A549 (cell line): ENCODE data around the gene IQGAP2. TPM values are rescaled to one million over a fixed set of nuclear protein-coding genes. Genes with fewer than 3 reads are reported as not detected.

Experiments used
- ATAC-seq, 2 experiments: fragments of 200-7000 bp in 1 of 2; fragments of >200 bp in 1 of 2; cut with Nextera tagmentation in 1 of 2; cut with Tn5 transposase in 1 of 2; 3 replicates each; pipeline versions ENCODE4 v1.8.0 to v1.9.1; 2018 to 2020; ENCODE audit warnings: mild to moderate bottlenecking in 1 of 2, moderate library complexity in 1 of 2
- CTCF ChIA-PET: fragments of 300-600 bp; sonication (Branson Sonifier 250); formaldehyde crosslinking; extraction: SDS; loops from one replicate; lab custom pipeline; 2021; ENCODE audit warnings: antibody characterized with exemption, inconsistent platforms; lab: Yijun Ruan, JAX
- POLR2A ChIA-PET: fragments of 350-600 bp; formaldehyde crosslinking; extraction: SDS; loops from one replicate; lab custom pipeline; 2021; ENCODE audit warnings: antibody characterized with exemption, inconsistent platforms; lab: Yijun Ruan, JAX
- DNase-seq, 2 experiments: peaks; one replicate each; pipeline versions ENCODE4 v3.0.0 to v3.0.0-alpha.2; 2011 to 2016; ENCODE audit warnings: low read depth in 1 of 2, low spot score in 1 of 2
- FAIRE-seq: peaks from 2 replicates; lab custom pipeline; 2011; peaks lifted over from hg19 to GRCh38; lab: Jason Lieb, UNC
- H3K27ac ChIP-seq, 2 experiments: fragments of >200 bp; sonication (Bioruptor Twin); formaldehyde crosslinking; 3 replicates each; pipeline ENCODE4 v1.5.1; 2016 to 2017
- H3K4me1 ChIP-seq: fragments of >200 bp; sonication (Bioruptor Twin); formaldehyde crosslinking; 3 replicates; pipeline ENCODE4 v1.6.1; 2016
- H3K4me2 ChIP-seq: fragments of >200 bp; sonication (Bioruptor Twin); formaldehyde crosslinking; 3 replicates; pipeline ENCODE4 v1.6.1; 2016
- H3K4me3 ChIP-seq: fragments of >200 bp; sonication (Bioruptor Twin); formaldehyde crosslinking; 3 replicates; pipeline ENCODE4 v1.5.1; 2016
- H3K9me3 ChIP-seq: fragments of >200 bp; sonication (Bioruptor Twin); formaldehyde crosslinking; 3 replicates; pipeline ENCODE4 v1.6.1; 2016
- BHLHE40 ChIP-seq: IDR thresholded peaks from 2 replicates; pipeline ENCODE4 v1.6.1; 2012; ENCODE audit warnings: low read depth, low read length, inconsistent platforms
- CBX8 ChIP-seq: fragments of 200-600 bp; sonication (generic); IDR thresholded peaks from 2 replicates; pipeline ENCODE4 v1.6.1; 2016
- CHD4 ChIP-seq: fragments of 200-600 bp; sonication (generic); IDR thresholded peaks from 2 replicates; pipeline ENCODE4 v1.6.1; 2016; ENCODE audit warnings: antibody characterized with exemption, mild to moderate bottlenecking, borderline replicate concordance
- EHF ChIP-seq: fragments of 250-450 bp; sonication (Bioruptor Pico); IDR thresholded peaks from 2 replicates; pipeline ENCODE4 v1.5.0; 2020; ENCODE audit warnings: mild to moderate bottlenecking
- EP300 ChIP-seq, 2 experiments: fragments of >200 bp; sonication (Bioruptor Twin); formaldehyde crosslinking; IDR thresholded peaks; 2 replicates in 1 of 2; 3 replicates in 1 of 2; pipeline ENCODE4 v1.6.1; 2016 to 2017
- FOSB ChIP-seq: fragments of 250-450 bp; sonication (Bioruptor Pico); IDR thresholded peaks from 2 replicates; pipeline ENCODE4 v1.5.0; 2020; ENCODE audit warnings: mild to moderate bottlenecking, moderate library complexity
- FOSL2 ChIP-seq, 2 experiments: fragments of 450-650 bp in 1 of 2; fragments of >200 bp in 1 of 2; sonication (Bioruptor Twin) in 1 of 2; formaldehyde crosslinking; IDR thresholded peaks; 2 replicates each; pipeline versions ENCODE4 v1.5.0 to v1.6.1; 2016 to 2020; ENCODE audit warnings: mild to moderate bottlenecking in 1 of 2, moderate library complexity in 1 of 2
- HDAC2 ChIP-seq: fragments of 200-600 bp; sonication (generic); IDR thresholded peaks from 2 replicates; pipeline ENCODE4 v1.6.1; 2016
- HOXA7 ChIP-seq: fragments of 250-450 bp; sonication (Bioruptor Pico); IDR thresholded peaks from 2 replicates; pipeline ENCODE4 v1.5.0; 2020; ENCODE audit warnings: mild to moderate bottlenecking, moderate library complexity
- JUNB ChIP-seq: fragments of >200 bp; sonication (Bioruptor Twin); formaldehyde crosslinking; IDR thresholded peaks from 2 replicates; pipeline ENCODE4 v1.6.1; 2016
- KDM5A ChIP-seq: fragments of 200-600 bp; sonication (generic); IDR thresholded peaks from 2 replicates; pipeline ENCODE4 v1.6.1; 2016; ENCODE audit warnings: antibody characterized with exemption, mild to moderate bottlenecking
- MAFK ChIP-seq: fragments of 450-650 bp; IDR thresholded peaks from 2 replicates; pipeline ENCODE4 v1.6.1; 2014; ENCODE audit not compliant: partially characterized antibody
- MYC ChIP-seq: IDR thresholded peaks from 2 replicates; pipeline ENCODE4 v1.6.1; 2012; ENCODE audit warnings: mild to moderate bottlenecking, inconsistent platforms, low read length, improper control_type of control experiment, borderline replicate concordance
- NPAS2 ChIP-seq: fragments of 250-450 bp; sonication (Bioruptor Pico); IDR thresholded peaks from 2 replicates; pipeline ENCODE4 v1.8.0; 2022; ENCODE audit warnings: mild to moderate bottlenecking, moderate library complexity, borderline replicate concordance
- POLR2AphosphoS2 ChIP-seq: conservative IDR thresholded peaks from 2 replicates; pipeline ENCODE4 v1.6.1; 2012; ENCODE audit warnings: low read length, improper control_type of control experiment, inconsistent platforms
- RCOR1 ChIP-seq: fragments of 150-350 bp; IDR thresholded peaks from 2 replicates; pipeline ENCODE4 v1.6.1; 2014; ENCODE audit warnings: antibody characterized with exemption, low read length, low read depth
- RFX5 ChIP-seq: fragments of 450-650 bp; IDR thresholded peaks from 2 replicates; pipeline ENCODE4 v1.7.1; 2014; ENCODE audit warnings: antibody characterized with exemption, mild to moderate bottlenecking, moderate library complexity
- SREBF2 ChIP-seq: fragments of 450-650 bp; IDR thresholded peaks from 2 replicates; pipeline ENCODE4 v1.6.1; 2014; ENCODE audit warnings: mild to moderate bottlenecking, moderate library complexity
- TFCP2L1 ChIP-seq: fragments of 250-450 bp; sonication (Bioruptor Pico); IDR thresholded peaks from 2 replicates; pipeline ENCODE4 v1.5.0; 2021; ENCODE audit warnings: mild to moderate bottlenecking
- TP53 ChIP-seq: fragments of 250-450 bp; sonication (Bioruptor Pico); IDR thresholded peaks from 2 replicates; pipeline ENCODE4 v1.5.0; 2021; ENCODE audit warnings: mild to moderate bottlenecking, moderate library complexity
- ZFP36 ChIP-seq: fragments of 450-650 bp; IDR thresholded peaks from 2 replicates; pipeline ENCODE4 v1.6.1; 2014; ENCODE audit warnings: borderline replicate concordance; ENCODE audit not compliant: partially characterized antibody
- ZNF302 ChIP-seq: fragments of 250-450 bp; sonication (Bioruptor Pico); IDR thresholded peaks from 2 replicates; pipeline ENCODE4 v1.9.0; 2021; ENCODE audit warnings: inconsistent platforms, mild to moderate bottlenecking, moderate library complexity
- ZSCAN20 ChIP-seq: fragments of 250-450 bp; sonication (Bioruptor Pico); IDR thresholded peaks from 2 replicates; pipeline ENCODE4 v1.8.0; 2022; ENCODE audit warnings: mild to moderate bottlenecking, moderate library complexity
- WGBS: methylation state at CpG from one replicate; pipeline ENCODE4 v1.1.6; 2017; ENCODE audit errors: missing lambda C conversion rate; 5-methylcytosine and 5-hydroxymethylcytosine counted together
- polyA plus RNA-seq, 4 experiments: library from polyadenylated mRNA; depleted of rRNA in 3 of 4; stranded (reverse); fragments of >200 nt; fragmentation: RNase III in 1 of 4; extraction: RNeasy Plus Mini Kit Qiagen cat#74134 plus additional on column Dnase treatment in 1 of 4; gene quantifications; 2 replicates in 3 of 4; 3 replicates in 1 of 4; pipeline ENCODE4 v1.2.3, GENCODE V29; 2011 to 2017
- TF ChIP-seq, protein P1 (sequence below): IDR thresholded peaks from 2 replicates; pipeline ENCODE4 v1.6.1; 2012
- TF ChIP-seq, protein P2 (sequence below): IDR thresholded peaks from 2 replicates; pipeline ENCODE4 v1.6.1; 2012; ENCODE audit warnings: low read depth, borderline replicate concordance
- TF ChIP-seq, protein P3 (sequence below): fragments of >200 bp; sonication (Bioruptor Twin); formaldehyde crosslinking; IDR thresholded peaks from 2 replicates; pipeline ENCODE4 v1.6.1; 2016
- TF ChIP-seq, protein P4 (sequence below): fragments of >200 bp; sonication (Bioruptor Twin); formaldehyde crosslinking; IDR thresholded peaks from 3 replicates; pipeline ENCODE4 v1.6.1; 2016
- TF ChIP-seq, protein P5 (sequence below): fragments of 250-450 bp; sonication (Bioruptor Pico); IDR thresholded peaks from 2 replicates; pipeline ENCODE4 v1.5.0; 2020; ENCODE audit warnings: low read depth, mild to moderate bottlenecking, moderate library complexity

Gene IQGAP2
- polyA plus RNA-seq, 2 of the 4 experiments (the other 2 are of a cell fraction), result 5.3 to 10.1 TPM

DNA sequence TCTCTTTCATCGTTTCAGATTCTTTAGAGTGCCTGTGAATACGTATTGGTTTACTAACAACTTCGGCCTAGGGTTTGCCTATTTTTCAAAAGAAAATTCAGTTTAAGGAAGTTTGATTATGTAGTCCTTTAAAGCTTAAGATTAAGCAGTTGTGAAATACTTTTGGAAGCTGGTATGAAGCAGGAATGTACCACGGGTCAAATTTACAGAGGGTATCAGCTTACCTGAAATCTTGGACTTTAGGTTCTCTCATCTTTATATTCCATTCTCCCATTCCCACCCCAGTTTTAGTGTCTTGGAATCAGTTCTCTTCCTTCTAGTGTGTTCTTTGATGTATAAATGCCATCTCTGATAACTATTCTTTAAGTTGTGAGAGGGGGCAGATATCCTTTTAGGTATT, 53.2 kb downstream of the IQGAP2 start:
- WGBS, result 51% methylated on average over 4 of the region's 4 CpGs
- FAIRE-seq, result no peak
- Histone ChIP-seq H3K9me3 (no peaks in the 10 kb centered on the region), H3K4me3 (no peak overlapping the region), H3K27ac (no peak overlapping the region; a peak in 1 of 6 replicates), H3K4me1 (peaks cover 23% of the 10 kb centered on the region), H3K4me2 (no peak overlapping the region)
- ChIA-PET POLR2A (no interaction called here), CTCF (no interaction called here)
- no peak for DNase-seq
- no peak for ATAC-seq
- no peak for TF ChIP-seq CHD4
- TF ChIP-seq, protein P1, sequence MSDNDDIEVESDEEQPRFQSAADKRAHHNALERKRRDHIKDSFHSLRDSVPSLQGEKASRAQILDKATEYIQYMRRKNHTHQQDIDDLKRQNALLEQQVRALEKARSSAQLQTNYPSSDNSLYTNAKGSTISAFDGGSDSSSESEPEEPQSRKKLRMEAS, result no peak
- TF ChIP-seq ZFP36, result no peak
- no peak for TF ChIP-seq HOXA7 (CRISPR knock-in tag)
- TF ChIP-seq, all 56 proteins: peak for 0

DNA sequence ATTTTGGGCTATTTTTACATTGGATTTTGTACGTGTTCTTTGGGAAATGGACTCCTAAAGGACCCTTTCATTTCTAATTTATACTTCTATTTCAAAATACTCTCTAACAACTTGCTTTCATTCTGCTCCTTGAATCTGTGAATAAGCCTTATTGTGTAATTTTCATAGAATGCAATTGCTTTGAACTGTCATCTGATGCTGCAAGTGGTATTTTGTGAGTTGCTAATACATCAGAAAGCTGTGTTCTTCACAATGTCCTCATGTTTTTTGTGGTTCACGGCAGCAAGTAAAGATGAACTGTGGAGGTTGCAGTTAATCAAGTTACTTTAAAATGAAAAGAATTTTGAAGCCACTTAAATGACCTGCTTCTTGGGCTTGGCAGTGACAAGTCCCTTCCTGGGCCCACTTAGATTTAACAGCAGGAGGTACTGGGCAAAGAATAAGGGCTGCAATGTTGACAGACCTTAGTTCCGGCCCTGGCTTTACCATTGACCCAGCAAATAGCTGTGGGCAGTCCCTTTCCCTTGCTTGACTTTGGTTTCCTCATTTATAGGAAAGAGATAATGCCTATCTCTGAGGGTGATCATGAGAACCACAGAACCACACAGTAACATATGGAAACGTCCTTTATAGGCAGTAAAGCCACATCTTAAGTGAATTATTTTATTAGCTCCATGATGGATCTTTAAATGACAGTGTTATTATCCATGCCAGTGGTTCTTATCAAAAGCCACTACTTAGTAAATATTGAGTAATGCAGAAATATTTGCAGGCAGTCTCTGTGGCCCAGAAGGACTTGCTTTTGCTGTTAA, 54.8 kb downstream of the IQGAP2 start:
- peak overlapping the region; percentile 35 for H3K4me2 ChIP-seq
- ChIA-PET POLR2A (no interaction called here), CTCF (no interaction called here)
- peak overlapping the region; percentile 32 to 33; a peak in 3 of 6 replicates for H3K27ac ChIP-seq
- no peak; a peak in 1 of 6 replicates for ATAC-seq
- no peaks in the 10 kb centered on the region for H3K9me3 ChIP-seq
- no peak for DNase-seq
- peaks cover 23% of the 10 kb centered on the region for H3K4me1 ChIP-seq
- TF ChIP-seq, protein P2, sequence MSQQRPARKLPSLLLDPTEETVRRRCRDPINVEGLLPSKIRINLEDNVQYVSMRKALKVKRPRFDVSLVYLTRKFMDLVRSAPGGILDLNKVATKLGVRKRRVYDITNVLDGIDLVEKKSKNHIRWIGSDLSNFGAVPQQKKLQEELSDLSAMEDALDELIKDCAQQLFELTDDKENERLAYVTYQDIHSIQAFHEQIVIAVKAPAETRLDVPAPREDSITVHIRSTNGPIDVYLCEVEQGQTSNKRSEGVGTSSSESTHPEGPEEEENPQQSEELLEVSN, result no peak
- no peak for TF ChIP-seq SREBF2
- no peak for TF ChIP-seq MYC
- TF ChIP-seq, protein P3, sequence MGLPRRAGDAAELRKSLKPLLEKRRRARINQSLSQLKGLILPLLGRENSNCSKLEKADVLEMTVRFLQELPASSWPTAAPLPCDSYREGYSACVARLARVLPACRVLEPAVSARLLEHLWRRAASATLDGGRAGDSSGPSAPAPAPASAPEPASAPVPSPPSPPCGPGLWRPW, result no peak
- TF ChIP-seq HOXA7 (CRISPR knock-in tag), result no peak
- TF ChIP-seq ZFP36, result no peak
- TF ChIP-seq ZSCAN20 (CRISPR knock-in tag), result no peak
- TF ChIP-seq CHD4, result no peak
- TF ChIP-seq, protein P4, sequence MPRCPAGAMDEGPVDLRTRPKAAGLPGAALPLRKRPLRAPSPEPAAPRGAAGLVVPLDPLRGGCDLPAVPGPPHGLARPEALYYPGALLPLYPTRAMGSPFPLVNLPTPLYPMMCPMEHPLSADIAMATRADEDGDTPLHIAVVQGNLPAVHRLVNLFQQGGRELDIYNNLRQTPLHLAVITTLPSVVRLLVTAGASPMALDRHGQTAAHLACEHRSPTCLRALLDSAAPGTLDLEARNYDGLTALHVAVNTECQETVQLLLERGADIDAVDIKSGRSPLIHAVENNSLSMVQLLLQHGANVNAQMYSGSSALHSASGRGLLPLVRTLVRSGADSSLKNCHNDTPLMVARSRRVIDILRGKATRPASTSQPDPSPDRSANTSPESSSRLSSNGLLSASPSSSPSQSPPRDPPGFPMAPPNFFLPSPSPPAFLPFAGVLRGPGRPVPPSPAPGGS, result no peak
- TF ChIP-seq TP53 (CRISPR knock-in tag), result no peak
- TF ChIP-seq JUNB, result no peak
- no peak for TF ChIP-seq FOSB (CRISPR knock-in tag)
- no peak for TF ChIP-seq KDM5A
- TF ChIP-seq NPAS2 (CRISPR knock-in tag), result no peak
- no peak for TF ChIP-seq MAFK
- TF ChIP-seq TFCP2L1, result no peak
- no peak for FAIRE-seq
- 25% methylated on average over 4 of the region's 4 CpGs for WGBS
- no peak overlapping the region for H3K4me3 ChIP-seq

DNA sequence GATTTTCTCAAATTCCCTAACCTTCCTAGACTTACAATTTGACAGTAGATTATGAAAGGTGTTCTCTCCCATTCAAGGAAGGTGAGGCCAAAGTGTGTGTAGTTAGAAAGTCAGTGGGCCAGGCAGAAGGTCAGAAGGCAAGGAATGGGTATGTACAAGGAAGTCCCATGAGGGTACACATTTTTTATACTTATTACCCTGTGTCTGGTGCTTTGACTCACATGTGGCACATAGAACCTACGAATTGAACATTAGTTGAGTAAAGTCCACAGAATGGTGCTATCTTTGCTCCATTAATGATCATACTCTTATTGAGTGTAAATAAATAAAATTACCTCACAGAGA, 55.4 kb downstream of the IQGAP2 start:
- Histone ChIP-seq H3K27ac (peak overlapping the region; percentile 26 to 33; a peak in 2 of 6 replicates), H3K9me3 (no peaks in the 10 kb centered on the region), H3K4me1 (peaks cover 23% of the 10 kb centered on the region), H3K4me2 (peak overlapping the region; percentile 35), H3K4me3 (no peak overlapping the region)
- TF ChIP-seq RFX5 (no peak), ZSCAN20 (CRISPR knock-in tag) (no peak), EP300 (IDR thresholded peaks at IDR 0.05) (no peak), HDAC2 (no peak), KDM5A (no peak), CBX8 (no peak), POLR2AphosphoS2 (no peak), MYC (no peak), EHF (CRISPR knock-in tag) (no peak), FOSL2 (IDR thresholded peaks at IDR 0.05) (no peak), FOSL2 (CRISPR knock-in tag; IDR thresholded peaks at IDR 0.05) (no peak), RCOR1 (no peak), TFCP2L1 (no peak), BHLHE40 (no peak), ZNF302 (CRISPR knock-in tag) (no peak)
- TF ChIP-seq, protein P2, result no peak
- TF ChIP-seq, protein P5, sequence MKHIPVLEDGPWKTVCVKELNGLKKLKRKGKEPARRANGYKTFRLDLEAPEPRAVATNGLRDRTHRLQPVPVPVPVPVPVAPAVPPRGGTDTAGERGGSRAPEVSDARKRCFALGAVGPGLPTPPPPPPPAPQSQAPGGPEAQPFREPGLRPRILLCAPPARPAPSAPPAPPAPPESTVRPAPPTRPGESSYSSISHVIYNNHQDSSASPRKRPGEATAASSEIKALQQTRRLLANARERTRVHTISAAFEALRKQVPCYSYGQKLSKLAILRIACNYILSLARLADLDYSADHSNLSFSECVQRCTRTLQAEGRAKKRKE (CRISPR knock-in tag), result no peak
- ChIA-PET CTCF (no interaction called here), POLR2A (no interaction called here)
- DNase-seq, result no peak
- no peak for FAIRE-seq
- no peak for ATAC-seq
- WGBS, result 29% methylated on average over 1 of the region's 1 CpG
